HAP-1 (cell line): Measurements from ENCODE around the gene AUH.
A peak's percentile ranks its signal among the peaks of the same experiment; 100 is the strongest.

Source experiments
- DNase-seq, 2 experiments: peaks; one replicate each; pipeline ENCODE4 v3.0.0-alpha.2; 2016 to 2020; ENCODE audit warnings: low spot score in 2 of 2
- H3K27me3 ChIP-seq: fragments of 250-450 bp; sonication (Bioruptor Pico); 2 replicates; pipeline ENCODE4 v1.5.1; 2020; ENCODE audit warnings: low read depth, mild to moderate bottlenecking, moderate library complexity
- H3K36me3 ChIP-seq: fragments of 250-450 bp; sonication (Bioruptor Pico); replicated peaks from 2 replicates; pipeline ENCODE4 v1.5.1; 2020; ENCODE audit warnings: mild to moderate bottlenecking
- H3K4me1 ChIP-seq: fragments of 250-450 bp; sonication (Bioruptor Pico); 2 replicates; pipeline ENCODE4 v1.5.1; 2020; ENCODE audit warnings: mild to moderate bottlenecking
- H3K4me3 ChIP-seq: fragments of 250-450 bp; sonication (Bioruptor Pico); 2 replicates; pipeline ENCODE4 v1.5.1; 2020; ENCODE audit warnings: mild to moderate bottlenecking, moderate library complexity
- H3K9me3 ChIP-seq: fragments of 250-450 bp; sonication (Bioruptor Pico); 2 replicates; pipeline ENCODE4 v1.5.1; 2020; ENCODE audit warnings: mild to moderate bottlenecking, moderate library complexity
- in situ Hi-C: fragments of 300-500 bp; cut with MboI; formaldehyde crosslinking; loops from 3 replicates; pipeline ENCODE4 v1.14.3; 2020; ENCODE audit warnings: low sequenced_read_pairs, inconsistent platforms, mixed read lengths

Gene AUH

GRCh38 chr9:91289244-91289643 is 72.5 kb downstream of the AUH start:
- Histone ChIP-seq H3K9me3 (no peaks in the 10 kb centered on the region), H3K27me3 (no peaks in the 10 kb centered on the region), H3K4me3 (no peak overlapping the region), H3K4me1 (no peaks in the 10 kb centered on the region), H3K36me3 (peaks cover 11% of the 10 kb centered on the region)
- in situ Hi-C loops: no loop called here
- no peak for DNase-seq

- DNase-seq: no peak
- no peaks in the 10 kb centered on the region for H3K4me1 ChIP-seq
- H3K36me3 ChIP-seq: no peaks in the 10 kb centered on the region
- no peaks in the 10 kb centered on the region for H3K9me3 ChIP-seq
- no peaks in the 10 kb centered on the region for H3K27me3 ChIP-seq
- in situ Hi-C loops: no loop called here
- no peak overlapping the region for H3K4me3 ChIP-seq
These were observed 75.9 kb downstream of the AUH start for GRCh38 chr9:91285729-91286353.

GRCh38 chr9:91282292-91282691 is 79.4 kb downstream of the AUH start:
- H3K9me3 ChIP-seq: no peaks in the 10 kb centered on the region
- no peaks in the 10 kb centered on the region for H3K27me3 ChIP-seq
- no peaks in the 10 kb centered on the region for H3K36me3 ChIP-seq
- no peak overlapping the region for H3K4me3 ChIP-seq
- no peak for DNase-seq
- in situ Hi-C loops: no loop called here
- H3K4me1 ChIP-seq: no peaks in the 10 kb centered on the region

- H3K9me3 ChIP-seq: no peaks in the 10 kb centered on the region
- no peaks in the 10 kb centered on the region for H3K36me3 ChIP-seq
- H3K4me1 ChIP-seq: no peaks in the 10 kb centered on the region
- H3K27me3 ChIP-seq: no peaks in the 10 kb centered on the region
- DNase-seq: no peak
- in situ Hi-C loops: no loop called here
- H3K4me3 ChIP-seq: no peak overlapping the region
These were observed 82.2 kb downstream of the AUH start for GRCh38 chr9:91279296-91280204.

- Histone ChIP-seq H3K27me3 (no peaks in the 10 kb centered on the region), H3K36me3 (no peaks in the 10 kb centered on the region), H3K4me1 (no peaks in the 10 kb centered on the region), H3K4me3 (no peak overlapping the region), H3K9me3 (no peaks in the 10 kb centered on the region)
- in situ Hi-C loops: no loop called here
- no peak for DNase-seq
These were observed 85.2 kb downstream of the AUH start for GRCh38 chr9:91276513-91276912.

GRCh38 chr9:91275655-91276054 is 86.1 kb downstream of the AUH start:
- Histone ChIP-seq H3K36me3 (no peaks in the 10 kb centered on the region), H3K9me3 (no peaks in the 10 kb centered on the region), H3K27me3 (no peaks in the 10 kb centered on the region), H3K4me1 (no peaks in the 10 kb centered on the region), H3K4me3 (no peak overlapping the region)
- no peak for DNase-seq
- in situ Hi-C loops: no loop called here

- H3K4me3 ChIP-seq: no peak overlapping the region
- in situ Hi-C loops: no loop called here
- no peak for DNase-seq
- H3K4me1 ChIP-seq: no peaks in the 10 kb centered on the region
- no peaks in the 10 kb centered on the region for H3K9me3 ChIP-seq
- H3K27me3 ChIP-seq: no peaks in the 10 kb centered on the region
- H3K36me3 ChIP-seq: no peaks in the 10 kb centered on the region
These were observed 86.7 kb downstream of the AUH start for GRCh38 chr9:91274949-91275492.

GRCh38 chr9:91273853-91274552 is 87.7 kb downstream of the AUH start:
- Histone ChIP-seq H3K4me3 (no peak overlapping the region), H3K4me1 (no peaks in the 10 kb centered on the region), H3K36me3 (no peaks in the 10 kb centered on the region), H3K27me3 (no peaks in the 10 kb centered on the region), H3K9me3 (no peaks in the 10 kb centered on the region)
- no peak for DNase-seq
- in situ Hi-C loops: no loop called here

- Histone ChIP-seq H3K9me3 (no peaks in the 10 kb centered on the region), H3K36me3 (no peaks in the 10 kb centered on the region), H3K27me3 (no peaks in the 10 kb centered on the region), H3K4me3 (no peak overlapping the region), H3K4me1 (no peaks in the 10 kb centered on the region)
- no peak for DNase-seq
- in situ Hi-C loops: no loop called here
These were observed 90.6 kb downstream of the AUH start for GRCh38 chr9:91271156-91271555.

- DNase-seq: no peak
- Histone ChIP-seq H3K27me3 (no peaks in the 10 kb centered on the region), H3K4me3 (no peak overlapping the region), H3K9me3 (no peaks in the 10 kb centered on the region), H3K36me3 (no peaks in the 10 kb centered on the region), H3K4me1 (no peaks in the 10 kb centered on the region)
- in situ Hi-C loops: no loop called here
These were observed 91.7 kb downstream of the AUH start for GRCh38 chr9:91269907-91270491.

GRCh38 chr9:91266448-91266847 is 95.3 kb downstream of the AUH start:
- no peak overlapping the region for H3K4me3 ChIP-seq
- in situ Hi-C loops: no loop called here
- H3K36me3 ChIP-seq: no peaks in the 10 kb centered on the region; the same call in 1 of the 2 replicates
- no peak for DNase-seq
- no peaks in the 10 kb centered on the region for H3K27me3 ChIP-seq
- no peaks in the 10 kb centered on the region for H3K4me1 ChIP-seq
- H3K9me3 ChIP-seq: no peaks in the 10 kb centered on the region

- Histone ChIP-seq H3K9me3 (no peaks in the 10 kb centered on the region), H3K27me3 (no peaks in the 10 kb centered on the region), H3K4me1 (no peaks in the 10 kb centered on the region), H3K36me3 (no peaks in the 10 kb centered on the region; the same call in 1 of the 2 replicates), H3K4me3 (no peak overlapping the region)
- DNase-seq: no peak
- in situ Hi-C loops: no loop called here
These were observed 96.2 kb downstream of the AUH start for GRCh38 chr9:91265514-91265913.

GRCh38 chr9:91261417-91261816 is 100.3 kb downstream of the AUH start:
- no peak overlapping the region for H3K4me3 ChIP-seq
- no peaks in the 10 kb centered on the region; the same call in 1 of the 2 replicates for H3K36me3 ChIP-seq
- DNase-seq: peak in 1 of 2 experiments; percentile 5
- in situ Hi-C loops: no loop called here
- no peaks in the 10 kb centered on the region for H3K9me3 ChIP-seq
- H3K27me3 ChIP-seq: no peaks in the 10 kb centered on the region
- no peaks in the 10 kb centered on the region for H3K4me1 ChIP-seq
